GM12878 (cell line): ENCODE data around the gene LMTK2.

Experiments
- ATF3 ChIP-seq: IDR thresholded peaks from 2 replicates; pipeline ENCODE4 v1.6.1; 2011; ENCODE audit warnings: low read depth, mild to moderate bottlenecking, low read length, moderate library complexity, borderline replicate concordance; ENCODE audit errors: extremely low read depth
- BCLAF1 ChIP-seq: fragments of 450-650 bp; IDR thresholded peaks from 2 replicates; pipeline ENCODE4 v1.6.1; 2017; ENCODE audit warnings: antibody characterized with exemption, mild to moderate bottlenecking, moderate library complexity
- CEBPZ ChIP-seq: fragments of 150-350 bp; IDR thresholded peaks from 2 replicates; pipeline ENCODE4 v1.6.1; 2016; ENCODE audit warnings: low read depth, low read length
- CTCF ChIP-seq, 3 experiments: IDR thresholded peaks in 2 of 3; conservative IDR thresholded peaks in 1 of 3; 2 replicates each; pipeline ENCODE4 v1.5.1; 2011; ENCODE audit warnings: low read depth in 3 of 3, low read length in 3 of 3, mild to moderate bottlenecking in 3 of 3, control low read depth in 2 of 3, moderate library complexity in 2 of 3, inconsistent platforms in 1 of 3, mixed read lengths in 1 of 3; ENCODE audit not compliant: control insufficient read depth in 2 of 3, insufficient read depth in 1 of 3; ENCODE audit errors: extremely low read depth in 1 of 3
- POLR2AphosphoS5 ChIP-seq: IDR thresholded peaks from 2 replicates; pipeline ENCODE4 v1.6.1; 2011; ENCODE audit warnings: mild to moderate bottlenecking, low read length, inconsistent platforms
- SMAD1 ChIP-seq: fragments of 450-650 bp; IDR thresholded peaks from 2 replicates; pipeline ENCODE4 v1.6.1; 2018; ENCODE audit warnings: mild to moderate bottlenecking, low read depth; ENCODE audit not compliant: partially characterized antibody
- STAT1 ChIP-seq: fragments of 450-650 bp; conservative IDR thresholded peaks from 2 replicates; pipeline ENCODE4 v1.6.1; 2014; ENCODE audit warnings: antibody characterized with exemption, mild to moderate bottlenecking
- TAF1 ChIP-seq: IDR thresholded peaks from 2 replicates; pipeline ENCODE4 v1.6.1; 2011; ENCODE audit warnings: mild to moderate bottlenecking, low read depth, low read length, borderline replicate concordance
- TCF7 ChIP-seq: IDR thresholded peaks from 2 replicates; pipeline ENCODE4 v1.6.1; 2014; ENCODE audit warnings: antibody characterized with exemption, borderline replicate concordance

GRCh38 chr7:98100088-98100487 is 6.6 kb upstream of the LMTK2 start:
- no peak for TF ChIP-seq CEBPZ
- no peak for TF ChIP-seq CTCF (IDR thresholded peaks at IDR 0.05 in 2 of 3, conservative IDR thresholded peaks at IDR 0.05 in 1 of 3; ENCODE audit: control insufficient read depth in 2 of 3, extremely low read depth in 1 of 3, insufficient read depth in 1 of 3, low read depth in 3 of 3, low read length in 3 of 3)
- no peak for TF ChIP-seq BCLAF1
- TF ChIP-seq SMAD1, result no peak
- no peak for TF ChIP-seq TAF1
- no peak for TF ChIP-seq POLR2AphosphoS5
- TF ChIP-seq ATF3, result no peak
- TF ChIP-seq STAT1, result no peak
- no peak for TF ChIP-seq TCF7
